ENCODE data around the gene TEX9.
"Not testable (repeated sequence)": the region's sequence is repeated elsewhere in the genome, so short reads cannot be mapped to it uniquely, and the experiment has no call there.

Gene TEX9

DNA sequence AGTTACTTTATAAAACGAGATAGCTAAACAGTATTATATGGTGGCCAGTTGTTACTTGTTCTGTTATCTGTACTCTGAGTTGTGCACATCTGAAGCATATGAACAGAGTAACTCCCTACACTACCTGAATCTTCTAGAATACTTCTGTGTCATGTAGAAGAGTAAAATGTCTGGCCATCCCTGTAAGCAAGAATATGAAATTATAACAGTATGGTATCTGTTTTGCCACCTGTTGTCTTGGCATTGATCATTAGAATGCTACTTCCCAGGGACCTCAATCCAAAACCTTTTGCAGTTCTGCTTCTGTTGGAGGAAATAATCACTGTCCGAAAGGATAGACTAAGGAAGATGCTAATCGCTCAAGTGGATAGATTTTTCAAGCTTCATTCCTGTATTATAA is 1.9 kb downstream of the TEX9 start:
- DNase-seq = no peak

DNA sequence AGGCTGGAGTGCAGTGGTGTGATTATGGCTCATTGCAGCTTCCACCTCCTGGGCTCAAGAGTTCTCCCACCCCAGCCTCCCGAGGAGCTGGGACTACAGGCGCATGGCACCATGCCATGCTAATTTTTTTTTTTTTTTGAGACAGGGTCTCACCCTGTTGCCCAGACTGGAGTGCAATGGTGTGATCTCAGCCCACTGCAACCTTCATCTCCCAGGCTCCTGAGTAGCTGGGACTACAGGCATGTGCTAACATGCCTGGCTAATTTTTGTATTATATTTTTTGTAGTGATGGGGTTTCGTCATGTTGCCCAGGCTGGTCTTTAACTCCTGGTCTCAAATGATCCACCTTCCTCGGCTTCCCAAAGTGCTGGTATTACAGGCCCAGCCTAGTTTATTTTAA is 4.0 kb downstream of the TEX9 start:
- no peak for DNase-seq

DNA sequence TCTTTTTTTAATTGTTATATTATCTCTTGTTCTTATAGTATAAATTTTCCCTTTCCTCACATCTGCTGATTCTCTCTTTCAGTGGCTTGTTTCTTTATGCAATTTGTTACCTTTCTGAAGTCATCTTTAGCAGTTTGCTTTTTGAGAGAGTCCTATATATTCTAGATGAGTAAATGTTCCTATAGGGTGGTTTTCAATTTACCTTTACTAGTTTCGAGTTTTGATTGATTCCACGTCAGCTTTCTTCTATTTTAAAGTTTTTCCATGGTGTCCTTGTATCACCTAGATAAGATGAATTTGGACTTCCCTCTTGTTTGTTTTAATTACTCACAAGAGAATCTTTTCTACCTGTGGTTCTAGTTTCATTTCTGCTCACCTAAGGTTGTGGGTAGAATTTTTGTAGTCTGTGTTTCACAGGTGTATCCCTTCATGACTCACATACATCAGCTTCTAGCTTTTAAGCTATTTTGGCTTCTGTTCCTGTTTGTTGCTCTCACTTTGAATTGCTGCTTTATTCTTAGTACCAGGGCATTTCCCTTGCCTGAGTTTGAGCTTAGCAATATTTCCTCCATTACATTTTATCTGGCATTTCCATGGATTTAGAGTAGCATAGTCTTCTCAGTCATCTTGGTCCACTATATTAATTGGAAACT is 6.4 kb downstream of the TEX9 start:
- DNase-seq = no peak

DNA sequence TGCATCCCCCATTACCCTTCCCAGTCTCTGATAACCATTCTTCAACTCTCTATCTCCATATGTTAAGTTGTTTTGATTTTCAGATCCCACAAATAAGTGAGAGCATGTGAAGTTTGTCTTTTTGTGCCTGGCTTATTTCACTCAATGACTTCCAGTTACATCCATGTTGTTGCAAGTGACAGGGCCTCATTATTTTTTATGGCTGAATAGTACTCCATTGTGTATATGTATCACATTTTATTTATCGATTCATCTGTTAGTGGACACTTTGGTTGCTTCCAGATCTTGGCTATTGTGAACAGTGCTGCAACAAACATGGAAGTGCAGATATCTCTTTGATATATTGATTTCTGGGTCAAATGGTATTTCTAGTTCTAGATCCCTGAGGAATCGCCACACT is 9.5 kb downstream of the TEX9 start:
- not testable (repeated sequence) for DNase-seq

DNA sequence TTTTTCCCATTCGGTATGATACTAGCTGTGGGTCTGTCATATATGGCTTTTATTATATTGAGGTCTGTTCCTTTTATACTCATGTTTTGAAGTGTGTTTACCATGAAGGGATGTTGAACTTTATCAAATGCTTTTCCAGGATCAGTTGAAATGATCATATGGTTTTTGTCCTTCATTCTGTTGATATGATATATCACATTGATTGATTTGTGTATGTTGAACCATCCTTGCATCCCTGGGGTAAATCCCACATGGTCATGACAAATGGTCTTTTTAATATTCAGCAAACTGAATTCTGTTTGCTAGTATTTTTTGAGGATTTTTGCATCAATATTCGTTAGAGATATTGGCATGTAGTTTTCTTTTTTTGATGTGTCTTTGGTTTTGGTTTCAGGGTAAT is 12.6 kb downstream of the TEX9 start:
- not testable (repeated sequence) for DNase-seq

DNA sequence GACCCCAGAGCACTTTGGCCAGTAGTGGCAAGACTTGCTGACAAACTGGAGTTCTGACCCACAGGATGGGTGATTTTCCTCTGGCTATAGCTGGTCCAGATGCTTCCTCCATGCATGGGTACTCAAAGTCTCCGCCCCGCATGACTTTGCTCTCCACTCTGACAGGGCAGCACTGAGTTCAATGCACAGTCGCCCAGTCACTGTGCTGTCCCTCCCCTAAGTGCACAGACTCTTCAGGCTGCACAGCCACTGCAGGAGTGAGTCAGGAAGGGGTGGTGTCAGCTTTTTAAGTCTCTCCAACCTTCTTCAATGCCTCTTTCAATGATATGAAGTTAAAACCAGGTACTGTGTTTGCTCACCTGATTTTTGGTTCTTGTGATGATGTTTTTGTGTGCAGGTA is 17.8 kb downstream of the TEX9 start:
- no peak for DNase-seq

DNA sequence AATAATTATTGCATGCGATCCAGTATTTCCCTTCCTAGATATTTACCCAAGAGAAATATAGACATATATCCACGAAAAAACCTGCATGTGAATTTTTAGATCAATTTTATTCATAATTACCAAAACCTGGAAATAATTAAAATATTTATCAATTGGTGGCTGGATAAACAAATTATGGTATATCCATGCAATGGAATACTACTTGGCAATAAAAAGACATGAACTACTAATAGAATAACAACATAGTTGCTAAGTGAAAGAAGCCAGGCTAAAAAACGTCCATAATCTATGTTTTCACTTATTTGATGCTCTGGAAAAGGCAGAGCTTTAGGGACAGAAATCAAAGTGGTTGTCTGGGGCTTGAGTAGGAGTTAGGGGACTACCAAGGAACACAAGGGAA is 20.7 kb downstream of the TEX9 start:
- DNase-seq = no peak

DNA sequence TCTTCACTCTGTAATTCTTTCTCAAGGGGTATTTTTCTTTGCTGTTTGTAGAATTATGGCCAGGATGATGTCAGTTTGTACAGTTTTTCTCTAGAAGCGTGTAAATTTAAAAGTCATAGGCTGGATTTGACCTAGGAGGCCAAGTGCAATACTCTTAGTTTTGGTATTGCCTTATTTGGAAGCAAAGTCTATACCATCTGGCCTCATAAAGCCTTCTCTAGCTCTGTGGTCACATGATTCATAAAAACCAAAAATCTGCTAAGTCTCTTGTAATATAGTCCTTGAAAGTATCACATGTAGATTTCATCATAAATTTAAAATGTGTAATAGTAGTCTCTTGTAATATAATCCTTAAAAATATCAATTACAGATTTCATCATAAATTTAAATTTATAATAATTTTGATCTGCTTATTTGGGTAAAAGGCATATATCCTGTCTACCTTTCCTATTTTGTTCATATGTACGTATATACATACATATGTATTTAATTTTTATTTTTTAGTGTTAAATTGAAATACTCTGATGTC is 25.6 kb downstream of the TEX9 start:
- no peak for DNase-seq

DNA sequence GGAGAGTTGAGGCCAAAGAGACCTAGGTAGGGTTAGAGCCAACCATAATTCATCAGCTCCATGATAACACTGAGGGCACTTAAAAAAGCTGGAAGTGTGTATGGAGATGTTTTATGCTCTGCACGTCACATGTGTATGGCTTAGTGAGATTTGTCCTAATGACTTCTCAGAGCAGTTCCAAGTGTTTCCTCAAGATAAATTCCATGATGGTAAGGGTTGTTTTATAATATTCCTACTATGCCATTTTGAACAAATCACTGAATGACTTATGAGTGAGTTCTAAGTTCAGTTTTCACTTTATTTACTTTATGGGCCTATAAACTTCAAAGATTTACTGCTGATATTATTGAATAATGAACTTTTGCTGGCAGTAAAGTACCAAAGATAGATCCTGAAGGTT is 28.1 kb downstream of the TEX9 start:
- no peak for DNase-seq

DNA sequence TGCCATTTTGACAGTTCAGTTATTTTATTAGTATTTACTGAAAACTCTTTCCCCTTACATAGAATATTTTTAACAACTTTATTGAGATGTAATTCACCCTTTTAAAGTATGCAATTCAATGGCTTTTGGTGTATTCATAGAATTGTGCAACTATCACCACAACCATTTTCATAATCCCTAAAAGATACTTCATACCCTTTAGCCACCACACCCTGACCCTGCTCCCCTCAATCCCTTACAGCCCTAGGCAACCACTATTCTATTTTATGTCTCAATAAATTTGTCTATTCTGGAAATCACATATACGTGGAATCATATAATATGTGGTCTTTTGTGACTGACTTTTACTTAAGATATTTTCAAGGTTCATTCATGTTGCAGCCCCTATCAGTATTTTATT is 29.7 kb downstream of the TEX9 start:
- DNase-seq = no peak

DNA sequence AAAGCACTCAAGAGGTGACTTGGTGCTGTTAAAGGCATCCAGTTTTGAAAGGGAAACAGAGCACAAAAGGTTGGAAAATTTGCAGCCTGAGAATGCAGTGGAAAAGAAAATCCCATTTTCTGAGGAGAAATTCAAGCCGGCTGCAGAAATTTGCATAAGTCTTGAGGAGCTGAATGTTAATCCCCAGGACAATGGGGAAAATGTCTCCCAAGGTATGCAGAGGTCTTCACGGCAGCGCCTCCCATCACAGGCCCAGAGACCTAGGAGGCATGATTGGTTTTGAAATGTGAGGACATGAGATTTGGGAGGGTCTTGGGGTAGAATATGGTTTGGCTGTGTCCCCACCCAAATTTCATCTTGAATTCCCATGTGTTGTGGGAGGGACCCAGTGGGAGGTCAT is 32.1 kb downstream of the TEX9 start:
- DNase-seq = not testable (repeated sequence)

DNA sequence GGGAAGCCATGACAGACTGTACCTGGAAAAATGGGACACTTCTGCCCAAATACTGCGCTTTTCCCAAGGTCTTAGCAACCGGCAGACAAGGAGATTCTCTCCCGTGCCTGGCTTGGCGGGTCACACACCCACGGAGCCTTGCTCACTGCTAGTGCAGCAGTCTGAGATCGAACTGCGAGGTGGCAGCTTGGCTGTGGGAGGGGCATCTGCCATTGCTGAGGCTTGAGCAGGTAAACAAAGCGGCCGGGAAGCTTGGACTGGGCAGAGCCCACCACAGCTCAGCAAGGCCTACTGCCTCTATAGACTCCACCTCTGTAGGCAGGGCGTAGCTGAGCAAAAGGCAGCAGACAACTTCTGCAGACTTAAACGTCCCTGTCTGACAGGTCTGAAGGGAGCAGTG is 34.0 kb downstream of the TEX9 start:
- not testable (repeated sequence) for DNase-seq

DNA sequence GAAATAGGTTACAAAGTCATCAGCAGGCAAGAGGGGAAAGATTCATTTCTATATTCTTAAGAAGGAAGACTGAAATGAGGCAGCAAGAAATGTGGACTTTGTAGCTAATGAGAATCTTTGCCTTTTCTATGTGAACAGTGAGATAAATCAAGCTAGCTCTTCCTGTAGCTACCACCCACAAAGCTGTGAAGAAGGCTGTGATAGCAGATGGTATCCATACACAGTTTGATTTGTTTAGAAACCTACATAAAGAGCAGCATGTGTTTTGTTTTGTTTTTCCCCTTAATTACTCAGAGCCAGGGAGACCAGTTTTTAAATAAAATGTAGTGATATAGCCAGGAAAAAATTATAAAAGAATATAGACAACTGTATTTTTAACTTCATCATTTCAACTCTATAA is 45.5 kb downstream of the TEX9 start:
- no peak for DNase-seq

DNA sequence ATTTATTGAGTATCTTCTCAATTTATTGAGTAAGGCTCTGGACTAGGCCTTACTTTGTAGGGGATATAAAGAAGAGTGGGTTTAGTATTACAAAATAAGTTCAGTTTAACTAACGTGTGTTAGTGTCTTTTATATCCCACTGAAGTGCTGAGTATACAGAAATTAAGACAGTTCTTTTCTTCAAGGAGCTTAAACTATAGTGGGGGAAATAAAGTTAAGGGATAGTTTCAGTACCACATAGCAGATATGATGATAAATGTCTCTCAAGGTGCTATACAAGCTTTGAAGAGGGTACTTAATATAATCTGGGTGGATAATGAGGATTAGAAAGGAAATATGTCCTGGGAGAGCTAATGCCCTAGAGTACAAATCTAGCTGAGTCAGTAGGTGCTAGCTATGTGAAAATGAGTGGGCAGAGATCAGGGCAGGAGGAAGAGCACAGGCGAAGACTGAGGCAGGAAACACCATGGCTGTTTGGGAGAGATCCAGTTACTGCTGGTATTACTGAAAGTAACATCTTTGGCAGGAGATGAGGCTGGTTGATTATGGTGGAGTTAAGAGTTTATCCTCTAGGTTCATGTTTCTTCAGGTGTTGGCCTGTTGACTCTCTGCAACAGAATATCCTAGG is 46.0 kb downstream of the TEX9 start:
- DNase-seq = no peak

DNA sequence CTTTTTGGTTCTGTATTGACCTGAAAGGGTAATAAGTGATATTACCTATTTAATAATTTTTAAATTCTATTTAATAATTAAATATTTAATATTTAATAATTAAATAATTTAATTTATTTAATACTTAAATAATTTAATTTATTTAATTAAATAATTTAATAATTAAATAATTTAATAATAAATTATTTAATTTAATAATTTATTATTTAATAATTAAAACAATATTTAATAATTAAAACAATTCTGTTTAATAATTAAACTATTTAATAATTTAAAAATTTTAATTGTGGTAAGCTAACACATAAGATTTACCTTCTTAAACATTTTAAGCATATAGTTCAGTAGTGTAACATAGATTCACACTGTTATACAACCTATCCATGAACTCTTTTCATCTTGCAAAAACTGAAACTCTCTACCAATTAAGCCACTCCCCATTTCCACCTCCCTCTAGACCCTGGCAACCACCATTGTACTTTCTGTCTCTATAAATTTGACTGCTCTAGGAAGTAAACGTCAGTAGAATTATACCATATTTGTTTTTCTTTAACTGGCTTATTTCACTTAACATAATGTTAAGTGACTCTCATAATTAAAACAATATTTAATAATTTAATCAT is 48.0 kb downstream of the TEX9 start:
- not testable (repeated sequence) for DNase-seq

DNA sequence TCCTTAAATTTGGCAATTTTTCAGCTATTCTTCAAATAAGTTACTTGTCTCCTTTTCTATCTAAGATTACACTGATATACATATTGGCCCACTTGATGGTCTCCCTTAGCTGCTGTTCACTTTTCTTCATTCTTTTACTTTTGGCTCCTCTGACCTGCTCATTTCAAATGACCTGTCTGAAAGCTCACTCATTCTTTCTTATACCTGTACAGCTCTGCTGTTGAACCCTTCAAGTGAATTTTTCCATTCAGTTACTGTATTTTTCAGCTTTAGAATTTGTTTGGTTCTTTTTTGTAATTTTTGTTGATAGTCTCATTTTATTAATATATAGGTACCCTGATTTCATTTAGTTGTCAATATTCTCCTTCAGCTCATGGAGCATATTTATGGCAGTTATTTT is 60.0 kb downstream of the TEX9 start:
- DNase-seq = no peak

DNA sequence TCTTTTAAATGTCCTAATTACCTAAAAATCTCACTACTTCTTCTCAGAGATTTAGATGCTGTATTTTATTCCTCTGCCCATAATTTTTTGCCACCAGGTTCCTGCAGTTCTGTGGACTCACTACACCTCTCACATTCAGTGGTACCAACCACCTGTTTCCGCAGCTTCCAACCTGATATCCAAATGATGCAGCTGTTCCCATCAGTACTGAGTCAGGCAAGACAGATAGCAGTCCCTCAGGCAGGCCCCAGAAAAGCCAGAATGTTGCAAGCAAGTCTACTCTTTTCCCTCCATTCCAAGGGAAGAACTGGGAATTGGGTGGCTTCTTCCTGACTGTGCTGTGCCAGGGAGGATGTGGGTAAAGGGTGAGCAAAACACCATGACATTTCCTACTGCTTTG is 60.8 kb downstream of the TEX9 start:
- DNase-seq = no peak

DNA sequence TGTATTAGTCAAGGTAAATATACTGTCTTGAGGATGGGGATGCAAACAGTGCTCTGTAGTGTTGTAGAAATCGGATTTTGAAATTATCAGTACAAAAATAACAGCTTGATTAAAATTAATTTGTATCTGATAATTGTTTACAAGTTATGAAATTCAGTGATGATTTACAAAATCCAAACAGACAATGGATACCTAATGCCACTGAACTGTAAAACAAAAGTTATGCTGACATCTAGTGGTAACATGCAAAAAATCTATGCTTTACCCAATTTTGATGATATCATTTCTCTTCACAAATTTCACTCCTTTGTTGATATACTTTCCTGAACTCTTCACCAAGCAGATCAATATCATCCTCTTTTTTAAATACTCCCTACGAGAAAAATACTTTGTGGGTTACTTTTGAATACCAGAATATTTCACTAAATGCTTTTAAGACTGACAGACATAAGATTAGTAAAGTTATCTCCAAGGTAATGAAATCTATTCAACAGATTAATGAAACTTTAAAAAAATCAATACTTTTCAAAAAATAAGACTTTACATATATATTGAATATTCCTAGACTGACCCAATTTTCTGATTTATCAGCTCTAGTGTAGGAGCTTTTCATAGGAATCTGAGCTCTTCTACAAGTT is 63.7 kb downstream of the TEX9 start:
- DNase-seq = no peak

DNA sequence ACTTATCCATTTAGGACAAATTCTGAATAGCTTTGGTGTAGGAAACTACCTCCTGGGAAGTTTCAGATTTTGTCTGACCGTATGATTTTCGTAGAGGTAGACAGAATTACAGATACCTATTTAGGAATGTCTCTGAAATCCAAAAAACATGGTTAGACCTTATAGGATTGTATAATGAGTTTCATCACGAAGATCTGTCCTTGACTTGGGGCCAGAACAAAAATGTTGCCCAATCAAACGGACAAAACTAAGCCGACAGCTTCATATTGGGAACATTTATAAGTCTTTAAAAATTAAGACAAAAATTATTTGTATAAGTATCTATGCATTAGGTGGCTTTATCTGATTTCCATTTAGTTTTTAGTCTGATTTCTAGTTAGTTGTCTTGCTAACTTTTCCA is 67.1 kb downstream of the TEX9 start:
- no peak for DNase-seq

DNA sequence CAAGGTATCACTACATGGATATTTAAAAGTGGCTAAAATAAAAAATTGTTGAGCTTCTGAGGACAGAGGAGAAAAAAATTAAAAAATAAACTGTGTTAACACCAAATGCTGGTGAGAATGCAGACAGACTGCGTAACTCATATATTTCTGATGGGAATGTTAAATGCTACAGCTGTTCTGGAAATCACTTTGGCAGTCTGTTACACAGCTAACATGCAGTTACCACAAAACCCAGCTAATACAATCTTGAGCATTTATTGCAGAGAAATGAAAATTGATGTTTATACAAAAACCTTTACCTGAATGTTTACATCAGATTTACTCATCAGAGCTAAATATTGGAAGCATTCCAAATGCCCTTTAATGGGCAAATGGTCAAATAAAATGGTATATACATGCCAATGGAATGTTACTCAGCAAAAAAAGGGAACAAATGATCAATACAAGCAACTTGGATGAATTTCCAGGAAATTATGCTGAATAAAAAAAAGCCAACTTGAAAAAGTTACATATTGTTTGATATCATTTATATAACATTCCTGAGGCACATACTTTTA is 75.1 kb downstream of the TEX9 start:
- no peak for DNase-seq

DNA sequence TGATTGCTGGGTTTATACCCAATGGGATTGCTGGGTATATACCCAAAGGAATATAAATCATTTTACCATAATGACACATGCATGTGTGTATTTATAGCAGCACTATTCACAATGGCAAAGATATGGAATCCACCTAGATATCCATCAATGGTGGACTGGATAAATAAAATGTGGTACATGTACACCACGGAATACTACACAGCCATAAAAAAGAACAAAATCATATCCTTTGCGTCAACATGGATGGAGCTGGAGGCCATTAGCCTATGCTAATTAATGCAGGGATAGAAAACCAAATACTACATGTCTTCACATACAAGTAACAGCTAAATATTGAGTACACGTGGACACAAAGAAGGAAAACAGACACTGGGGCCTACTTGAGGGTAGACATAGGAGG is 77.1 kb downstream of the TEX9 start:
- DNase-seq = no peak

DNA sequence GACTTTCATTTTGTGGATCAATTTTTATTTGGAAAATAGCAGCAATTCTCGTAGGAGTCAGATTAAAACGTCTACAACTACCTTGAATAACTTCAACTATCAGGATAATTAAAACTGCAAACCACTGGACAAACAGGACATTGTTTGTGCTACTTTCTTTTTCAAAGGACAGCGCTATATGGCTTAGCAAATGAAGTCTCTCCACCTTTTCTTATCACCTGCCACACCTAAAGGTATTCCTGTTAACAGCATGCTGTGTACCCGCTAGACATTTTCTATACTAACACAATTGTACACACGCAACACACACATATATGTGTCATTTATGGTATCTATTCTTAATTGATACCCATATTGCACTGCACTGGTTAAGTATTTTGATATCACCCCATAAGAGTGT is 80.5 kb downstream of the TEX9 start:
- DNase-seq = no peak

DNA sequence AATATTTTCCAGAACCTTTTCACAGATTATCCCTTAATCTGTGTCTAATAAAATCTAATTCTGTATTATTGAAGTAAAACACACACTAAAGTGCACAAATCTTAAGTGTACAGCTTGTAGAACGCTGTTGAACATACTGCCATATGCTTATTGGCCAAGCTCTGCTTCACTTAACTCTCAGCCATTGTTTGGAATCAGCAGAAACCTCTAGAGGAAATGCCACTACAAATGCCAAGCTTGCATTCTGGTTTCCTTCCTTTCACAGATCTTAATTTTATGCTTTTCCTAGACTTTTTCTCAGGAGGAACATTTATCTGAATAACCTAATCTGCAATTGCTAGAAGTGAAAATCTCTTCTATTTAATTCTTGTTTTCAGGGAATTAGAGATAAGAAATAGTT is 89.6 kb downstream of the TEX9 start:
- DNase-seq = no peak

DNA sequence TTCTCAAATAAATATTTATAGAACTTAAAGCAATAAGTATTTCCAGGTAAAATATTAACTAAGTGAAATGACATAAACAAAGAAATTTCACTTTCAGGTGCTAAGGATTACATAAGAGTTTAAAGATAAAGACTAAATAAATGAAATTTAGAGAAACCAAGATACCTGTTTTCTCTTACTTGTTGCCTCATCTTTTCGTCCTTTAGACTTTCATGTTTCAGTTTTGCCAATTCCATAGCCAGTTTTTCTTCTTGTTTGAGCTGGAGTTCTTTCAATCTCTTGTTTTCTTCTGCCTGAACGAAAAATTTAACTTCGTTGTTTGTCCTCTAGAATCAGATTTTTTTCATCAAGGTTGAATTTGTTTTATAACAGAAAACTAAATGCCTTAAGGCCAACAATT is 91.0 kb downstream of the TEX9 start:
- DNase-seq = no peak
